ENCODE results near the gene TMEM179.

Gene TMEM179

DNA sequence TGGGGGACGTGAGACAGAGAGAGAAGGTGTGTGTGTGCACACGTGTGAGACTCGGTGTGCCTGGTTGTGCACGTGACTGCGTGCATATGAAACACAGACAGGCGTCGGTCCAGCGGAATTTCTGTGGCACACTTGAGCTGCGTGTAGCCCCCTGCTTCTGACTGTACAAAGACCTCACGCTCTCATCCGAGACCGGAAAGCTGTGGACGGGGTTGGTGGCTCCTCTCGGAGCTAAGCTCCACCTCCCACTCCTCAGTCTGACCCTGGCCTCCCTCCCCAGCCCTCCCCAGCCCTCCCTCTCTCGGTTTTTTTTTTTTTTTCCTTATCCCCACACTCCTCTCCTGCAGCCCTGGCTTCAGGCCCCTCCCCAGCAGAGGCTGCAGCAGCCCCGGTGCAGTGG, 33.3 kb downstream of the TMEM179 start:
- DNase-seq (ENCODE audit: low read depth, low spot score) = no peak

DNA sequence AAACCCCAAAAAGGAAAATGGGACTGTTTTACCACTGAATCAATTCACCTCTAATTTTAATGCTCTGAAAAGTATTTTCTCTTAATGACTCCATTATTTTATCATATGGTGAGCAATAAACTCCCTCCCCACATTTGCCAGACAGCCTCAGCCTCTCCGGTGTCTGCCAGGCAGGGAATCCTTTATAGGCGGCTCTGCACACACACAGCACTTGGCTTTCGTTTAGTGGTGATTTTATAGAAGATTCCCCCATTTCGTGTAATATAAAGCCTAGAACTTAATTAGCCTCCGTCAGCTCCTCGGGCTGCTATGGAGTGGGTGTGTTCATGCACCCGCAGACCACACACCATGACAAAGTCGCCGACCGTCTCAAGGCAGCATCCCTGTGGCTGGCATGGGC, 35.1 kb downstream of the TMEM179 start:
- no peak for DNase-seq (ENCODE audit: low read depth, low spot score)

DNA sequence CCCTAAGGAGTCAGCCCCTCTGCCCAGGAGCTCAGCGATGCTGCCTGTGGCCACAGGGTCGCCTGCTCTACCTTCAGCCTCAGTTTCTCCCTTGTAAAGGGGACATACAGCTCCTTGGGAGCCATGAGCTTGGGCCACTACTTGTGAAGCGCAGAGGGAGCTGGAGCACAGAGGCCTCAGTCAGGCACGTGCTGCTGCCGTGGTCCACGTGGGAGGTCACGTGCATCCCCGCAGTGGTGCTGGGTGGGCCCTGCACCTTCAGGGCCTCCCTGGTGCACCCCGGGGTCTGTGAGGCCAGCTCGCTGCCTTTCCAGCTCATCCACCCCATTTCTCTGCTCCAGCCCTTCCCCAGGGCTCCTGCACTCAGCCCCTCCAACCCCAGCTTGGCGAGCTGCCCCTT, 36.0 kb downstream of the TMEM179 start:
- no peak for DNase-seq (ENCODE audit: low read depth, low spot score)

DNA sequence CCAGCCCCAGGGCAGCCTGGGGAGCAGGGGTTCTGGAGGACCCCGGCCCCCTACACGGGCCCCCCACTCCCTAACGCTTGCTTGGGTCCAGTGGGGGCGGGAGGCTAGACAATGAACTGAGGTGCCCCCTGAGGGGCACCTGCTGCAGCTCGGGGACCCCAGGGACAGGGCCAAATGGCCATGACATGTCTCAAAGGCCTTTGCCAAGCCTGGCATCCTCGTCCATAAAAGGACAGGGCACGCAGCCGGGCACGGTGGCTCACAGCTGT, 36.7 kb downstream of the TMEM179 start:
- DNase-seq (ENCODE audit: low read depth, low spot score) = no peak

DNA sequence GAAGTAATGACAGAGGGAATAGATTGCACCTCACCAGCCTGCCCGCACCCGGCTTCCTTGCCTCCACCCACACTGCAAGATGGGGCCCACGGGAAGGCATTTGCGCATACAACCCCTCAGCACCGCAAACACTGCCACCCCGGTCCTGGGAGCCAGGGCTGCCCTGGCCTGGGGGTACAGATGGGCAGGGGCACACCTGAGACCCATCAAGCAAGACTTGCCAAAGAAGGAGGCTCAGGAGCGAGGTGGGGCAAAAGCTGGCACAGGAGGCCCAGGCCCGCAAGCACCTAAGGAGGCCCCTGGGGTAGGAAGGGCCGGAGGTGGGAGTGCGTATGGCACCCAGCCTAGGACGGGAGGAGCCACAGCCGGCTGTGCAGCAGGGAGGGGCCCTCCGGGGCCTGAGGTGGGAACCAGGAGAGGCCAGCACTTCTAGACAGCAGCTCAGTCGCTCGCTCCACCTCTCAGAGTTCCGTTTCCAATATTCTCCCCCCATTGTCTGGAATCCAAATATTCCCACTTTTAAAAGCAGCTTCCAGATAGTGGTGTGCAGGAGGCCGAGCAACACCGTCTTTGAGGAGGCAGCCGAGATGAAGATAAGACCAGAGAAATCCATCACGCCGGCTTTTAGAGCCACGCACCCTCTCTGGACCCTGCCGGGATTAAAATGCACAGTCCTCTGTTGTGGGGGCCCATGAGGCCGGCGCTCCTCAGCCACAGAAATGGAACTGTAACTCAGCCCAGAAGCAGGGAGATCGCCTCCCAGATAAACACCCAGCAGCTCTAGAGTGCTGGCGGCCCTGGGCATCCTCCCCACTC, 37.2 kb downstream of the TMEM179 start:
- DNase-seq (ENCODE audit: low read depth, low spot score) = no peak

DNA sequence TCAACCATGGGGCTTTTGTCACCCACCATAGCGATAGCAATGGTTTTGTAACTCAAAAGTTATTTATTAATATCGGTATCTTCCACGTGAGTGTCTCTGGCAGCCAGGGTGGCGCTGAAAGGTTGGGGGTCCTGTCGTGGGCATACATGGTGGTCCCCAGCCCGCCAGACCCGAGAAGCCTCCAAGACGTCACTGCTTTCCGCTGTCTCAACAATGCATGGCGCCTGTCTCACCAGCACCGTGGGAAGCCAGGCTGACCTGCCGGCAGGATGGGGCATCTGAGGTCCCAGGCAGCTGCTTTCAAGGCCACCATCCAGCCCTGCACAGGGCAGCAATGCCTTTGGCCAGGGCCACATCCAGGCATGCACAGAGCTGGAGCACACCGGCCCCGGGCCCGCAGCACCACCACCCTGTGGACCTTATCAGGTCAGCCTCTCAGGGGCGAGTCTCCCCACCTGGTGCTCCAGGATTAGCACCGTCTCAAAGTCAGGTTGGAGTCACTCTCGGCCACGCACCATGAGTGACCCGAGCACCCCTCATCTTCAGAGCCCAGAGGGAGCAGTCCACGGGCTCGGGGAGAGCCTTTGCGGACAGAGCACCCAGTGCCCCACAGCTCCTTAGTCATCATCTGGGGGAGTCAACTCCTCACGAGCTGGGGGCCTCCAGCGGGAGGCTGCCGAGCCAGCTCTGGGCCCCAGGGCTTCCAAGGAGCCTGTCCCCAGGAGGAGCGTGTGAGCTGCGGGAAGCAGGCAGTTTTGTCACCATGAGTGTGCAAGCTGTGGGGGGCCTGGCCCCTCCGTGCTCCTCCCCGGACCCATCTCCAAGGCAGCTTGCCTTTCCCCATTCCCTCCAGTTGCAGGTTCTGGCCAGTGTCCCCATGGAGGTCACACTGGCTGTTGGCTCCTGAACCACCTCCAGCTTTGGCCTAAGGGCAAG, 39.6 kb downstream of the TMEM179 start:
- no peak for DNase-seq (ENCODE audit: low read depth, low spot score)

DNA sequence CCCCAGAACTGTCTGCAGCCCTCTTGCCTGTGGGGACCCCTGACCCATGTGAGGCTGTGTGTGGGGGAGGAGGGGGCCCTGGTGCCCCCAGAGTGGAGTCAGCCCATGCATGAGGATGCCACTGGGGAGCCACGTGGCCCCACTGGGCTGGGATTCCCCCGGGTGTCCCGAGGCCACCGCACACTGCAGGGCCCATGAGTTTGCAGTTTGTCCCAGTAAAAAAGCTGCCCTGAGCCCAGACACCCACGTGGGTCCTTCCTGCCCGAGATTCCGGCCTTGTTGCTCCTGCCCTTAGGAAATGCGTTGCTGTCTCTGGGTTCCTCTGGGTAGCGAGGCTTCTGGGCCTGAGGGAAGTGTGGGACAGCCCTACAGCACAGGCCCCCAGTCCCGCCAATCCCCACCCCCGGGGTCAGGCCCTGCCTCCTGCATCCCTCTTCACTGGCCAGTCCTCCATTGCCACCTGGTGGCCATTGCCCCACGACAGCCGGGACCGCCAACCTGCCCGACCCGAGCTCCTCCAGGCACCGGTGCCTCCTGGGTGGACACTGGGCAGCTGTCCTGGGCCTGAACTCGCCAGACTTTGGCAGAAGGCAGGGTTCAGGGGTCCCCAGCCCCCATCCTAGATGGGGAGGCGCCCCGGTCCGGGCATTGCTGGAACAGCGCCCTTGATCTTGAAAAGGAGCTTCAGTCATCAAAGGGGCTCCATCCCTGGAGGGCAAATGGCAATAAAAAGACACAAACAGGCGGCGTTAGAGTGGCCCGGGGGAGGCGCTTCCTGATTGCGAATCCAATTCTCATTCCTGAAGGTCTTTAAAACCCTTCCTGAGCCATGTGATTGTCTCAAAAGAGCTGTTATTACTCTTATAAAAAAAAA, 40.6 kb downstream of the TMEM179 start:
- DNase-seq (ENCODE audit: low read depth, low spot score) = peak; percentile 40

DNA sequence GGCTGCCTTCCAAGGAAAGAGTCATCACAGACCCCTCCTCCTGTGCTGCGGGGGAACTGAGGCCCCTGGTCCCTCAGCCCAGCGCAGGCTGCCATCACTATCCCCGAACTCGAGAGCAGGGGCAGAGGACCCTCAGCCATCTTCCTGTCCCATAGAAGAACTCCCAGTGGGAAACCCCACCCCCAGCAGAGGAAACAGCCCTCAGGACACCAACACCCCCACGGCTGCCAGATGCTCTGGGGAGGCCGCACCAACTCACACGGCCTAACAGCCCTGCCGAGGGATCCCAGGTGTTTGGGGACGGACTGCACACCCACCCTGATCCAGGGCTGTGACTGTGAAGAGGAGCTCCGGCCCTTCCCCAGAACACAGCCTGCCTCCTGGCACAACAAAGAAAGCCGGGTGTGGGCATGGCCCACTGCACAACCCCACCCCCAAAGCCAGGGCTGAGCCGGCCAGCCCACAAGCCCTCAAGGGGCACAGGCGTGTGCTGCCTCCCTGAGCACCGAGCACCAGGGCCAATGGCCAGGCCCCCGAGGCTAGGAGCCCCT, 41.3 kb downstream of the TMEM179 start:
- no peak for DNase-seq (ENCODE audit: low read depth, low spot score)

DNA sequence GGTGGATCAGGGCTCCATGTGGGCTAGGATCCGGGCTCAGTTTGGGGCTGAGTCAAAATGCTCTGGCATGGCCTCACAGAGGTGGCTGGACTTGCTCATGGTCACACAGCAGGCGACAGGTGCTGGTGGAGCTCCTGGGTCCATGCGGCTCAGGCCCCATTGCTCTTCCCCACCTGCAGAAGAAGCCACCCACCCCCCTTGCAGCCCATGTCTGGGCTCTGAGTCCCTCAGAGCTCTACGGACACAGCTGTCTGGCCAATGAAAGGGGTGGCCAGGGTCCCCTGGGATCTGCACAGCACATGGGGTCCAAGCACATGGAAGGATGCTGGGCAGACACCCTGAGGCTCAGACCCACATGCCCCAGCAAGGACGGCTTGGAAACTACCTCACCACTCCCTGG, 42.0 kb downstream of the TMEM179 start:
- DNase-seq (ENCODE audit: low read depth, low spot score) = no peak

DNA sequence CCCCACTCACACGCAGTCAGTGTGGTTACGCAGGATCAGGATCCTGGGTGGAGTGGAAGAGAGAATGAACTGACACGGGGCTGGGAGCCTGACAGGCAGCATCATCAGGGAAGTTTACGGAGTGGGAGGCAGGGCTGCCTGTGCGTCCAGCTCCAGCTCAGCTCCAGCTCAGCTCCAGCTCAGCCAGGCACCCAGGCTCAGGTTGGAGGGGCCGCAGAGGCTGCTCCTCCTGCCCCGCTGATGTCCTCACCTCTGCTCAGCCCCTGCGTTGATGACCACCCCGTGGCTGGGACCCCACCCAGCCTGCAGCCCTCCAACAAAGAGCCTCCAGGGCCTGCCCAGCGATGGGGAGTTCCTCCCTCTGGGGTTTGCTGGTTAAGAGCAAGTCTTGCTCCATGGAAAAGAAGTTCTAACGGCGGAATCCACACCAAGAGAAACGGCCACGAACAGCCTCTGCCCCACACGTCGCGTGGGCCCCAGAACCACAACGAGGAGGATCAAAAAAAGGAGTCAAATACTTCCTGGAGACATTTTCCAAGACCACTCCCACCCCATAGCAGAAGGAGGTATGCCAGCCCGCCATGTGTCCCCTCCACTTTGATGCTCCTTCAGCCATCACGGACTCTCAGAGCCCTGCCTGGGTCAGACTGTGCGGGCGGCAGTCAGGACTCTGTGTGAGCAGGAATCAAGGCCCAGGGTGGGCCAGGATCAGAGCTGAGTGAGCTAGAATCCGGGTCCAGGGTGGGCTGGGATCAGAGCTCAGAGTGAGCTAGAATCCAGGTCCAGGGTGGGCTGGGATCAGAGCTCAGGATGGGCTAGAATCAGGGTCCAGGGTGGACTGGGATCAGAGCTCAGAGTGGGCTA, 42.7 kb downstream of the TMEM179 start:
- DNase-seq (ENCODE audit: low read depth, low spot score) = no peak

DNA sequence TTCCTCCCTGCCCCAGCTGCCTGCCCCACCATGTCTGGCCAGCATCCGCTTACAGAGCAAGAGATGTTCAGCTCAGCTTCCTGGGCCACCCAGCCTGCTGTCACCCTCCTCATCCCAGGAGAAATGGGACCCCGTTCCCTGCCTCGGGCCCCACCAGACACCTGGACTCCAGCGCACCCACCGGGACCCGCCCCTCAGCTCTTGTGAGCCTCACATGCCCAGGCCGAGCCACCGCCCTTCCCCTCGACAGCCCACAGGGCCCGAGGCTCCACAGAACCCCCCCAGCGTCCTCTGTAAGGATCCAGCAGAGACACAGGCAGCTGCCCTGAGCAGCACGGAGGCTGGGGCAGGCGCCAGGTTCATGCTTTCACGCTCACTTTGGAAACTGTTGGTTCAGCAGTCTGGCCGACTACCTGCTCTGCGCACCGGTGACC, 43.4 kb downstream of the TMEM179 start:
- no peak for DNase-seq (ENCODE audit: low read depth, low spot score)

DNA sequence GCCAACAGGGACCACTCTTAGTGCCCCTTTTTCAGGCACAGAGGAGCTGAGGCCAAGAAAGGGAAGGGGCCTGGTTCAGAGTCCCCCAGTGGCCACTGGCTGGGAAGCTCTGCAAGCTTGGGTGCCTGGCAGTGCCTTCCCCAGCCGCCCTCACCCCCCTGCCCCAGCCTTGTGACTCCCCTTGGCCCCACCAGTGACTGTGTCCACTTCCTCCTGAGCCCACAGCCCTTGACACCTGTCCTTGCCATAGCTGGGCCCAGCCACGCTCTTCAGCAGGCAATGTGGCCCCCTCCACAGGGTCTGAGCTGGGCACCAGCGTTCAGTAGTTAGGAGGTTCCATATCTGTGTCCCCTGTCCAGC, 44.0 kb downstream of the TMEM179 start:
- DNase-seq (ENCODE audit: low read depth, low spot score) = no peak

DNA sequence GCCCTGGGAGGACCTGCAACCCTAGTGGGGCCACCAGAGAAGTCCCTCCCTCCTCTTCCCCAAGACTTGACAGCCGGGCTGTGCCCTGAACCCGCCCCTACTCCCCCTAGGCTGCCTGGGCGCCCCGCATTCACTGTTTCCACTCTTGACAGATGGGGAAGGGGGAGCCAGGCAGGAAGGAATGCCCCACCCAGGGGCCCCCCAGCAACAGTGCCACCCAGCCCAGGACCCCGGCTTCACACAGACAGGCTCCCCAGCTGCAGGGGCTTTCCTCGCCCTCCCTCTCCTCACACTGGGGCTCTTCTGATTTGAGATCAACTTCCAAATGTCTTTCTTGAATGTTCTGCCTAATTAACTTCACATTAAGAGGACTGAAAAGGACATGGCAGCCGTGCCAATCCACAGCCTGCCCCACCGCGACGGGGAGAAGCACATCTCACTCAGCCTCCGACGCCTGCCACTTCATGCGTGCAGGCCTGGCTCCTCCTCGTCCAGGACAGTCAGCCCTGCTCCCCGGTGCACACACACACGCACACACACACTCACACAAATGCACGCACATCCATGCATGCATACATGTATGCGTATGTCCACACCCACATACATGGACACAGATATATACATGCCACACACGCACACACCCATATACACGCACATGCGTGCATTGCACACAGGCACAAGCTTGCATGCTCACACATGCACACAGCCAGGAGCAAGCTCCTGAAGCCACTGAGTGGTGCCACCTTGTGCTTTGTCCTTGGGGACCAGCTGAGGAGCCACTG, 44.6 kb downstream of the TMEM179 start:
- DNase-seq (ENCODE audit: low read depth, low spot score) = no peak

DNA sequence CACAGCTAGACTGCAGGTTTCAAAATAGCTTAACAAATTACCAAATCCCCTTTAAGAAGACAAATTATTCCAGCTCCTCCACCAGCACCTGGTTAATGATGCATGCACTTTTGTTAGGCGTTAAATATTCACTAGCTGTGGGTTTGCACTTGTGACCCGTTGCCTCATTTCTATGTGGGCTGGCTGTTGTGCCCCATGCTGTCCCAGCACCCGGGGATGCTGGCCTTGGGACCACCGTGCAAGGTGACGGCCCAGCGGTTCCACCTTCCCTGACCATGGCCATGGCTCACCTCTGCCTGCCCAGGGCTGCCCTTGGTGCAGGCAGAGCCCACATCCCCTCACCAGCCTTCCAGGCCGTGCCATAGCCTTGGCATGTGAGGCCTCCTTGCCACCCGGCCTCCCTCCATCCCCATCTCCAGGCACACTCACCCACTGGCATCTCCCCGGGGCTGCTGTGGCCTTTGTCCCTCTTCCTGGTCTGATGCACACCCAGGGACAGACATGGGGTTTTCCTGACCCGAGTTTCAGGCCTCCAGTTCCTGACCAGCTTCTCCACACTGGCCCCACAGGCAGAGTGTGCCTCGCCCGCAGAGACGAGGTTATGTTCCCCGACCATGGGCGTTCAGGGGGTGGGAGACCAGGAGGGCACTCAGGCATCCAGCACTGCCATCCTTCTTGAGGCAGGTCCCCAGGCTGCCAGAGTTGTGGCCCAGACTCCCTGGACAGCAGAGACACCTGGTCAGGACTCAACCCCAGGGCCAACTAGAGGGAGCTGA, 45.4 kb downstream of the TMEM179 start:
- DNase-seq (ENCODE audit: low read depth, low spot score) = no peak

DNA sequence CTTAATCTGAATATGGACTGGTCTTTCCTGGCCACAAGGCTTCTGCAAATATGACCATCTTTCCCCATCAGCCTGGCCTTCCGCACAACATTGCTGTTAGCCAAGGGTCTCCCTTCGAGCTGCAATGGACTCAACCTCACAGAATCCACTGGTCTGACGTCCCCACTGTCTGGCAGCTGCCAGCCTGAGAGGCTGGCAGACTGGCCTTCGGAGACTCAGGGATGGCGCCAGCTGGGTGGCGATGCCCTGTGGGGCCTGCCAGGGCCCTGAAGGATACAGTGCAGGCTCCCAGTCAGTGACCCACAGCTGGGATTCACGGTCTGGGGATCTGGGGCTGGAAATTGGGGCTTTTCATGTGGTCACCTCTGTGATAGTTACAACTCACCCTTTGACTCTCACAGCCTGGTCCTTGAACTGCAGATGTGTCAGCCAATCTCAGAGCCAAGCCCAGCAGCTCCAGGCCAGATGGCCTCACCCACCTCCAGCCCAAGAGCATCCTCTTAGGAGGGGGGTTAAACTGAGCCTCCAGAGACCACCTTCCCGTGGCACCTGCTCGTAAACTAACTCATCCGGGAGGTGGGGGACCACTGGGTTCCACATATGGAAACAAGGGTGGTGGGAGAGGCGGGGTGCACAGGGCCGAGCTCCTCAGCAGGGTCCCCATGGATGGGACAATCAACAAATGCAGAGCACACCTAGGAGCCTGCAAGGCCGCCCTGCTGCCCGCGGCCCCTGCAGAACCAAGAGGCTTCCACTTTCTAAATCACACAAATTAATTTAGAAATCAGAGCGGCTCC, 46.1 kb downstream of the TMEM179 start:
- DNase-seq (ENCODE audit: low read depth, low spot score) = no peak

DNA sequence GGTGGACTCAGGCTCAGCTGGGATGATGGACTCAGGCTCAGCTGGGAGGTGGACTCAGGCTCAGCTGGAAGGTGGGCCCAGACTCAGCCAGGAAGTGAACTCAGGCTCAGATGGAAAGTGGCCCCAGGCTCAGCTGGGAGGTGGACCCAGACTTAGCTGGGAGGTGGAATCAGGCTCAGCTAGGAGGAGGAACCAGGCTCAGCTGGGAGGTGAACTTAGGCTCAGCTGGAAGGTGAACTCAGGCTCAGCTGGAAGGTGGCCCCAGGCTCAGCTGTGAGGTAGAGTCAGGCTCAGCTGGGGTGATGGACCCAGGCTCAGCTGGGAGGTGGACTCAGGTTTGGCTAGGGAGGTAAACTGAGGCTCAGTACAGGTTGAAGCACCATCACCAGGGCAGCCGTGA, 46.8 kb downstream of the TMEM179 start:
- DNase-seq (ENCODE audit: low read depth, low spot score) = no peak

DNA sequence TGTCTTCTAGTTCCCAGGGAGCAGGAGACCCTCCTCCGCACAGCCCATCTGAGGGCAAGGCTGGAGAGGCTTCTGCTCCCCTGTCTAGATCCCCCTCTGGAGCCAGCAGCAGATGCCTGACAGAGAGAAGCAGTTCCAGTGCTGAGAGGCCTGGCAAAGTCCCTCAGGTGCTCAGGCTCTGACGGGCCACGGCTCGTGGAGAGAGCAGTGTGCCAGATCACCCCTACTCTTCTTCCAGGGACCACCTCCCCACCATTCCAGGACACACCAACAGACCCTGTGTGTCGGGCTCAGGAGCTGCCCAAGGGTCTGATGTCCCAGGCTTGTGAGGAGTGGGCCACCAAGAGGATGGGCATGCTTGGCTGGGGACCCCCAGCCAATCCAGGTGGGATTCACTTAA, 47.5 kb downstream of the TMEM179 start:
- no peak for DNase-seq (ENCODE audit: low read depth, low spot score)

DNA sequence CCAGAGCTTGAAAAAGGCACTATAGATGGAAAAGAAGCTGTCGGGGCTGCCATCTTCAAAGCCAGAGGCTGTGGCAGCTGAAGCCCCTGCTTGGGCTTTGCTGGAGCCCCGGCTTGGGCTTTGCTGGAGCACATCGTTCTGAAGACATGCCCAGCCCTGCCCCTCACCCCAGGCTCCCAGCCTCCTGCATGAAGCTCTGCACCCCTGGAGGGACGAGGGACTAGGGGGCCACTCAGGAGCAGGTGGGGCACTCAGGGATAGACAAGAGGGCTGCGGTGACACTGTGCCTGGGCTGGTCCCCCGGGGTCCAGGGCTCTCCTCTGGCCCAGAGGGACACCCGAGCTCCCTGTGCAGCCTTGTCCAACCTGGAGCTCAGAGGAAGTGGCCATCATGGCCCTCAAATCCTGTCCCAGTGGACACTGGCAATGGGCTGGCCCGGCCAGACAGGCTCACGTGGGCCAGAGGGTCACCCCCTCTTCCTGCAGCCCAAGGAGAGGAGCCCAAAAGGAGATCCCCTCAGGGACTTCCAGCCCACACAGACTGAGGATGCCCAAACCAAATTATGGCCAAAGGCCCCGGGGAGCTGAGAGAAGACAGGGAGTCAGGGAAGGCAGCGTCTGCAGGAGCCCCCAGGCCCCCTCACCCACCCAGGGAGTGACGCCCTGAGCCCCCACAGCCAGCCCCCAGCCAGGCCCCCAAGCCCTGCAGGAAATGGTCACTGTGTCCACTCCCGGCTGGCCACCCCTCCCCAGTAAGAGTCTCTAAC, 48.1 kb downstream of the TMEM179 start:
- DNase-seq (ENCODE audit: low read depth, low spot score) = no peak

Data from activated naive CD8-positive, alpha-beta T cell treated with anti-CD3 and anti-CD28 coated beads, Interleukin-2, amount 50 U/mL, for 16 hours (primary cell).